ENCODE results near the gene FTH1. TPM values are rescaled to one million over a fixed set of nuclear protein-coding genes. Genes with fewer than 3 reads are reported as not detected.

FTH1 gene
- total RNA-seq, 1 donor from 2014 or later, result 516 TPM

GRCh38 chr11:61917334-61918109 lies 49.9 kb downstream of the FTH1 start, which contains the start of gene RAB3IL1:
RAB3IL1 (minus strand) TSS chr11:61917566; CDS start chr11:61917367, 199 bp downstream.
- DNase-seq (ENCODE audit: low spot score), result peak; percentile 71

- no peak for DNase-seq (ENCODE audit: low spot score)
These were observed 50.6 kb downstream of the FTH1 start for GRCh38 chr11:61916737-61917333.

- no peak for DNase-seq (ENCODE audit: low spot score)
These were observed 52.8 kb downstream of the FTH1 start for GRCh38 chr11:61914471-61915171.

Other genes starting within 250 kb of the FTH1 start
- 14.2 TPM for gene MYRF, start 215.0 kb downstream of the FTH1 start, total RNA-seq (ENCODE audit: insufficient read depth, low replicate concordance)
- gene TMEM258, start 175.0 kb downstream of the FTH1 start, total RNA-seq (ENCODE audit: insufficient read depth, low replicate concordance), result 54.7 TPM
- gene FEN1, start 174.7 kb downstream of the FTH1 start, total RNA-seq (ENCODE audit: insufficient read depth, low replicate concordance), result 2.6 TPM
- 33.0 TPM for gene FADS1, start 150.6 kb downstream of the FTH1 start, total RNA-seq (ENCODE audit: insufficient read depth, low replicate concordance)
- gene FADS2, start 139.3 kb downstream of the FTH1 start, total RNA-seq (ENCODE audit: insufficient read depth, low replicate concordance), result 46.2 TPM
- gene FADS3, start 76.1 kb downstream of the FTH1 start, total RNA-seq (ENCODE audit: insufficient read depth, low replicate concordance), result 32.0 TPM
- 10.1 TPM for gene RAB3IL1, start 50.1 kb downstream of the FTH1 start, total RNA-seq (ENCODE audit: insufficient read depth, low replicate concordance)
- gene BEST1, start 17.3 kb downstream of the FTH1 start, total RNA-seq (ENCODE audit: insufficient read depth, low replicate concordance), result 7.5 TPM
- gene INCENP, start 156.4 kb upstream of the FTH1 start, total RNA-seq (ENCODE audit: insufficient read depth, low replicate concordance), result 11.6 TPM
- gene SCGB1D1, start 222.6 kb upstream of the FTH1 start, total RNA-seq (ENCODE audit: insufficient read depth, low replicate concordance), result not detected
- not detected for gene SCGB2A1, start 241.0 kb upstream of the FTH1 start, total RNA-seq (ENCODE audit: insufficient read depth, low replicate concordance)